Inflammatory macrophage treated with lipopolysaccharide for 4 hours (primary cell): ENCODE measurements around the gene KLHL34.

Source experiments
- DNase-seq: peaks from one replicate; pipeline ENCODE4 v3.0.0-alpha.2; 2020

KLHL34 gene, protein sequence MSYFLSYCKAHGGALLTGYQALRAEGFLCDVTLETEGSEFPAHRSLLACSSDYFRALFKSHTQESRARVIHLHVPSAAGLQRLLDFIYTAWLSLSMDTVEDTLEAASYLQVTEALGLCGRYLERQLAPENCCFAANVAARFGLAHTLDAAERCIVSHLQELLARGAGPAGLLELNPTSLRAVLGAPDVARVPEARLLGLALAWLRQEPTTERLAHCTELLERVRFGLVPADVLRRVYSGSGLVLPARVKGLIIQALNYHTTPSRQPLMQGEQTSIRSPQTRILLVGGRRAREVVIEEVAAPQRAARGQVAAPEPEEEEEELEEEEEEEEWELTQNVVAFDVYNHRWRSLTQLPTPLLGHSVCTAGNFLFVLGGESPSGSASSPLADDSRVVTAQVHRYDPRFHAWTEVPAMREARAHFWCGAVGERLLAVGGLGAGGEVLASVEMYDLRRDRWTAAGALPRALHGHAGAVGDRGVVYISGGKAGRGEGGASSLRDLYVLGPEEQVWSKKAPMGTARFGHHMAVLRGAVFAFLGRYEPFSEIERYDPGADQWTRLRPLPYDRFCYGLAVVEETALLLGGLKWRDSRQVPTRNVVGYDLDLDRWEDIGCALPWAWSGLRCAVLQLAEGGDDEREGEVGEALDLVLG

DNA sequence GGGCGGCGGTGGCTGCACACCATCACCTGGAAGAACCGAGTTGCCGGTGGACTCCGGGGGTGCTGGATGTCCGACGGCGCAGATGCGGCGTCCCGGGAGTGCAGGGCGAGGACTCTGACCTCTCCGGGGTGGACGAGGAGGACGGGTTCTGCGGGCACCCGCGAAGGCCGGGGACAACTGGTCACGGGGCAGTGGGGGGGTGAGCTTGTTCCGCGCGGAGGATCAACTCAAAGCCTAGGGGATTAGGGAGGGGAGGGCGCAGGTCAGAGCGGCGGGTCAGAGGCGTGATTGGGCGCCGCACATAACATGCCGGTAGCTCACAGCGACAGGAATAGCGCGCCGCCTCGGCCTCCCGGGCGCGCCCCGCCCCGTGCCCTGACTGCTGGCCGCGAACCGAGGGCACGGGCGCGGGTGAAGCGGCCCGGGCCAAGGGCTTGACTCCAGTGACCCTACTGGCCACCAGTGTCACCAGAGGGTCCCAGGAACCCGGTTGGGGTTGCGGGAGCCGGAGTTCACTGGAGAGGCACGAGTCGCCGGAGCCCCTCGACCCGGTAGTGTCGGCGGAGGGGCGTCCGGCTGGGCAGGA, at the start of gene KLHL34:
KLHL34 (minus strand) TSS at position 179 of the 586 bp plus-strand sequence. CDS start 542 bp downstream, outside the sequence.
- DNase-seq: no peak

DNA sequence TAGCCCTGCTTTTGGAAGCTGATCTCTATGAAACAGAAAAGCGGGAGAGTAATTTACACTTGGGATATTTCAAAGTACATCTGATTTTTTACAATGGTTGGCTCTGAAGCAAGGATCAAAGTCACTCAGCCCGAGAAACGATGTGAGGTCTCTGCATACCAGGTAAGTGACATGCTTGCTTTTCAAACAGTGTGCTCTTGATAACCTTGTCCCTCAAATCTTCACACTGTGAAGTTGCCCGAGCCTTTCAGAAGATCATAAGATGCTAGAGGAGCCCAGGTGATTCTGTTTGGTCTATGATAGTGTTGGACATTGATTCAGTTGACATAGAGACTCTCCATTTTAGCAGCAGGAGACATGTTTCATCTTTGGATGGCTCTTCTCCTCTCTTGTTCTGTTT, 47.1 kb upstream of the KLHL34 start:
- DNase-seq: no peak

DNA sequence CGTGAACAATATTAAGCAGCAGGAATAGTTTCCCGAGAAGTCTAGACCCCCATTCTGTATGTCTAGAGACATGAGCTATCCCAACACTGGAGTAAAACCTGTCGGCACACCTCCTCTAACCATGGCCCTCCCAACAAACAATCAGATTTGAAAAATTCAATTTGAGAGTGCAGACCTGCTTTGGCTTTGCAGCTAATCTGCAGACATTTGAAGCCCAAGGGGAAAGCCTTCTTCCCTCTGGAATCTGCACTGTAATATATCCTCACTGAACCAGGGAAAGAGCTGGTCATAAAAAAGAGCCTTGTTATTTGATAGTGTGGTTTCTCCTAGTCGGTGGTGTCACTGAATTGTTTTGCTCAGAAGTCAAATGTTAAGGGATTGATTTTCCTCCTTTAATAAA, 44.6 kb upstream of the KLHL34 start:
- no peak for DNase-seq

DNA sequence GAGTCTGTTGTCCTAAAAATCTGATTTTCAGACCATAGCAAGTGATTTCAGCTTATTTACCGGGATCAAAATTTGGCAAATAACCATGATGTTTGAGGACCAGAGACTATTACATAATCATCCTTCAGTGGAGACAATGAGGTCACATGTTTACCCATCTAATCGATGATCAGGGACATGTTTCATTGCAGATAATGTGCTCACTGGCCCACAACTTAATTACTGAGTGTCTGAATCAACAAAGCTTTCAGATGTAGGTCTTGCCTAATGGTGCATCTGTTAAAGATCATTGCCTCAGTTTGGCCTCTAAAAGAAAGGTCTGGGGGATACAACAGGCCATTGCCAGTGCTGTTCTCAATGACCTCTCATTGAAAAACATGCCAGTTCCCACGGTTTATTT, 42.8 kb upstream of the KLHL34 start:
- DNase-seq: no peak

DNA sequence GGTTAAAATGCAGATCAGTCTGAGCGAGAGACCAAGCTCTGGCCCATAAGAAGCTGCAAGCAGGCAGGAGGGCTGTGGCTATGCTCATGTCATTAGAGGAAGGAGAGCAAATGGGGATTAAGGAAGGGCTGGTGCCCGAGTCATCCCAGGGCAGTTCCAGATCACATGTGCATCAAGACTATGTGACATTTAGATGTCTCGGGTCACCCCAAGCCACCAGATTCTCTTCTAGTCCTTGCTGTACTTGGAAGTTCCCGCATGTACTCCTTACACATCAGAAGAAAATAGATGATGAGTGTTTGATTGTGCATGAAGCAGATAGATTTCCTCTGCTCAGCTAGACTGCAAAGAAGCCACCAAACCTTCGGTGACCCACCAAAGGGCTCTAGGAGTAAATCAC, 42.1 kb upstream of the KLHL34 start:
- peak; percentile 42 for DNase-seq

DNA sequence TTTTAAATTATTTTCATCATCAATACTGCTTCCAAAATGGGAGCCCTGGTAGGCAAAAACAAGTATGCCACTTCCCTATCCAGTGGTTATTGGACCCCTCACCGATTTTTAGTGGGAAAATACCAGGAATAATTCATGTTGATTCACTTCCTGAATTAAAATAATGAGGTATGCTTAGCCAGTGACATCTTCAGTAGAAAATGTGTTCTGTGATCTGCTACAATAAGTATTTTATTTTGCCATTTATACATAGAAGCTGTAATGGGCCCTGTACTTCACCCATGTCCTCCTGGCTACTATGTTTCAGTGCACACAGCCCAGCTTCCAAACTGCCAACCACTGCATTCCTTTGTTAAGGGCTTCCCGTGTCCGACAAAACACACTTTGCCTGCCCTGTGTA, 41.0 kb upstream of the KLHL34 start:
- no peak for DNase-seq

DNA sequence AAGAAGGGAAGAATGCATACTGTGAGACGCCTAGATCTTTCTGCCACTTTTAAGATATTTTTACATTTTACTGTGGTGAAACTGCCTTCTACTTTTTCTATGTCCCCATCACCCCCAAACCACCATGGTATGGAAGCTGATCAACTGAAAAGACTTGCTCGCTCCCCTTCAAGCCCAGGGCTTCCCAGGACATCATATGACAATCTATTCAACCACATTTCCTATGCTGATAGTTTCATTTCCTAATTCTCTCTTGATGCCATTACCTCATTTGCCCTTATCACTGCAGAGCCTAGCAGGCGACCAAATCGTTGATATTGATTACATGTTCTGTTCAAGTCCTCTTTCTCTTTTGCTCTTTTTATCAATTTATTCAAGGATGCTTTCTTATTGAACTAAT, 40.1 kb upstream of the KLHL34 start:
- peak; percentile 63 for DNase-seq

DNA sequence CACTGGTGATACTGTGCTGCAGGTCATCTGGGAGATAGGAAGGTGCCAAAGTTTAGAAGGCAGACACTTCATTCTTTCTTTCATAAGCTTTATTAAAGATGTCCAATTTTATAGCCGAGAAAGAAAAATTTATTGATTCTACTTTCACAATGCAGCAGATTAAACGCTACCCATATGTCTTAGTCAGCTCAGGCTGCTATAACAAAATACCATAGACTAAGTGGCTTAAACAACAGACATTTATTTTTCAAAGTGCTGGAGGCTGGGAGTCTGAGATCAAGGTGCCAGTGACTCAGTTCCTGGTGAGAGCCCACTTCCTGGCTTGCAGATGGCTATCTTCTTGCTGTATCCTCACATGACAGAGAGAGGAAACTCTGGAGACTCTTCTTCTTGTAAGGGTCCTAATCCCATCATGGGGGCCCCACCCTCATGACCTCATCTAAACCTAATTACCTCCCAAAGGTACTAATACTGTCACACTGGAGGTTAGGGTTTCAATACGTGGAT, 33.4 kb upstream of the KLHL34 start:
- no peak for DNase-seq

DNA sequence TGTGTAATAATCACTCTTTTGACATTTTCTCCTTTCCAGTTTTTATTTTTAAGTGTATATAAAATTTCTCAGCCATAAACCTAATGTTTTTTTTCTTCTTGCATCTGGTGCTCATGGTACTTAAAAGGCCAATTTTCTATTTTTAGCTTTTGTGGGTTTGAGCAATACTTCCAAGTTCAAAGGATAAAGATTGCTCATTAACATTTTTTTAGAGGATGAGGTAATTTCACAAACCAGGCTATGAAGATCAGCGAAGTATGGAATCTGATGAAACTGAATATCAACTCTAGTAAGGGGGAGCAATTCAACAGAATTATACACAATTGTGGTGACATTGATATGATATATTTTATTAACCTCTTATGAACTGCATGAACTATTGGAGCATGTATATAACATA, 25.8 kb upstream of the KLHL34 start:
- DNase-seq: no peak

DNA sequence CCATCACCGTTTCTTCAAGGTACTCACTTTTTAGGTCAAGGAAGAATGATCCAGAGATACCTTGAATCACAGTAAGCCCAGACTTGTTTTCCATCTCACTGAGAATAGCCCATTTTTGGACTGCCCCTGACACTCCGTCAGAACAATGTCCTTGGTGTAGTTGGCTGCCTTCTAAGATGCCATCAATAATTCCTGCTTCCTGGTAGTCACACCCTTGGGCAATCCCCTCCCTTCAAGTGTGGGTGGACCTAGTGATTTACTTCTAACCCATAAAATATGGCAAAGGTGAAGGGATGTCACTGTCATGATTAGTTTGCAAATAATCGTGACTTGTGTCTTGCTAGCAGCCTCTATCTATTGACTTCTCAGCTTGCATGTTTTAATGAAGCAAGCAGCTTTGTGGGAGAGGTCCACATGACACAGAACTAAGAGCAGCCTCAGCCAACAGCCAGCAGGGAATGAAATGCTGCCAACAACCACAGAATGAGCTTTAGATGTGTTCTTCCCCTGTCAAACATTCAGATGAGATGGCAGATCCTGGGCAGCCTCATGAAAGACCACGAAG, 20.0 kb upstream of the KLHL34 start:
- no peak for DNase-seq

DNA sequence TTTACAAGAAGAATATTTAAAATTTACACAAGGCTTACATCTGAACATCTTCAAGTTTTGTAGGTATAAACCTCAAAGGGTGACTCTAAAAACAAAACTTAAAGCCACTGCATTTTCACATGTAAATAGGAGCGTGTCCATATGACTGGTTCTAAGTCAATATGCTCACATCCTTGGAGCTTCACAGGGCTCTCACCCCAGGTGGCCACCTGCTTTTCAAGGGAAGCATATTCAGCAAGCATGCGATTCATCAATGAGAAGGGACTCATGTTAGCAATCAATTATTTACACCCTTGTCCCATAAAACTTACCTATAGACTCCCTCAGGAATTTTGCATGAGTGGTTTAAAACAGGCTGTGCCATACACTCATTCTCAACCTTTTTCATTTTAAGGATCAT, 17.8 kb upstream of the KLHL34 start:
- DNase-seq: no peak

DNA sequence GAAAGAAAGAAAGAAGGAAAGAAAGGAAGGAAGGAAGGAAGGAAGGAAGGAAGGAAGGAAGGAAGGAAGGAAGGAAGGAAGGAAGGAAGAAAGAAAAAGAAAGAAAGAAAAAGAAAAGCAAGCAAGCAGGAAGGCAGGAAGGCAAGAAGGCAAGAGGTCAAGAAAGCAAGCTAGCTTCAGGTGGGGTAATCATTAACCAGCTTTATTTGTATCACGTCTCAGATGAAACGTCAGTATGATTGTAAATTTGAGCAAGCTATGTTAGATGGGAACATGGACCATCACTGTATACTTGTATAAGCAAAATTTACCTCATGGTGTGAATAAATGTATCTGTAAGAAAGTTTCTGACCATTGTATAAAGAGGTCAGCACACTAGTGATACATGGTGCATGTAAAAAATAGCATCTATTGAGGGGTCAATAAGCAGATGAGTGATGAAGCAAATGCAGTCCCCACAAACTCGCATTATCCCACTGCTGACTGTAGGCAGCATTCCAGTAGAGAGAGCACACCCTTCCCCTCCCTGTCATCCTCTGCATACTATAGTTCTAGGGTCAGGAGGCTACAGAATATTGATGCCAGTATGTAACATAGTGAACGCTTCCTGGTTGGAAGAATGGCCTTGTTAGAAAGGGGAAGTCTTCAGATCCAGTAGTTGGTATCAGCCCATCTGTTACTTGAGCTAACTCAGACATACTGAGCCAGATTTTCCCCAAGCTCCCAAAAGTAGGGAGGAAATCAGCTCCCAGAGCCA, 16.5 kb upstream of the KLHL34 start:
- no peak for DNase-seq

DNA sequence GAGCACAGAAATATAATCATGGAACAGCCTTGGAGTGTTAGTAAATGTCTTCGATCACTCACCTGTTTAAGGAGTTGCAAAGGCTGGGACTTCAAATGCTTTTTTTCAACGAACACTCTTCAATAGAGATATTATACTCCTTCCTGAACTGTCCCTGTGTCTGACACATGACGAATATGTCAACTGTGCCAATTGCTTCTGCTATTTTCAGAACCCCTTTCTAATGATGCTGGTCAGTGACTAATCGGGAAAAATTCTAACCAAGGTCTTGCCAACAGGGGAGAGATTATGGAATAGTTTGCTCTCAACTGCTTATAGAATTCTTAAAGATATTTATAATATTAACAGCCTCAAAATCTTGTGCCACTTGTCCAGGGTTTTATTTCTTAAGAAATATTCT, 8.5 kb upstream of the KLHL34 start:
- DNase-seq: no peak

DNA sequence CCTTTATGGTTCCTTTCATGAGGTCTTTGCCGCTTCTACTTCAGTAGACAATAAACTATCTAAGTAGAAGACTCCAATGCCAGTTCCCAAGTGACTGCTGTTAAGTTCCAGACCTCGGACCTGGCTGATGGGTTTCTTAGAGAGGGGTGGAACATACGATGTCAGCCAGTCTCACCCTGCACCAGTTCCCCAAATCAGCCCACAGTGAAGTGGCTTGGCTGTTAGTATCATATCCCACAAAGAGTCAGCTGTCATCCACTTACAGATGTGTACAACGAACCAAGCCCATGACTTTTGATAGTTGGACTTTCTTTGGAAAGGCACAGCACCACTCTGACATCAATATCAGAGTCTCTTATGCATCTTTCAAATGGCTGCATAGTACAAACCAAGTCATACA, 8.1 kb upstream of the KLHL34 start:
- DNase-seq: no peak

DNA sequence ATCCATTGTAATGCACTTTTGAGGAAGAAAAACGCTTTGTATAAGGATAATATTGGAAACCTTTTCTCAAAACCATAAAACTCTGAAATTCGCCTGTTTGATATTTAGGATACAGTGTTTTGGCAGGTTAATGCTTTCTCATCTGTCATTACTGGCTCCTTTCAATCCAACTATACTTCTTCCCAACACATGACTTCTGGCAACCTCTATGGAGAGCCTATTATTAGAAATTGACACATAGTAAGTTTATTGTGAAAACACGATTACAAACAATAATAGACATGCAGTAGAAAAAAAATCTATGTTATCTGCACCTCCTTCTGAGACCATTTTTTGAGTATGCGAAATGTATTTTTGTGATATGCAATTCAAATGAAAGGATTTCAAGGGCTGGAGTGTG, 4.6 kb upstream of the KLHL34 start:
- DNase-seq: no peak

DNA sequence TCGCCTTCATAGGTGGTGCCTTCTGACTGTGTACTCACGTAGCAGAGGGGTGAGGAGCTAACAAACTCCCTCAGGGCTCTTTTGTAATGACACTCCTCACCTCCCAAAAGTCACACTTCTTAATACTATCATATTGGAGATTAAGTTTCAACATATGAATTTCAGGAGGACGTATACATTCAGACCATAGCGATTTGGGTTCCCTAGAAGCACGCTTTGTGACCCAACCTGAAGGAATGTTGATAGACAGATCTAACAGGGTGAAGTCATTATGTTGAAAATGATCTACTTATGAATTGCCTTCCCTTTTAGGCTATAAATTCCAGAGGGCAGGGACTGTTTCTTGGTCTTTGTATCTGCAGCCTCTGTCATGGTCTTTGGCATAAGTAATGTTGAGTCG, 3.2 kb upstream of the KLHL34 start:
- no peak for DNase-seq

DNA sequence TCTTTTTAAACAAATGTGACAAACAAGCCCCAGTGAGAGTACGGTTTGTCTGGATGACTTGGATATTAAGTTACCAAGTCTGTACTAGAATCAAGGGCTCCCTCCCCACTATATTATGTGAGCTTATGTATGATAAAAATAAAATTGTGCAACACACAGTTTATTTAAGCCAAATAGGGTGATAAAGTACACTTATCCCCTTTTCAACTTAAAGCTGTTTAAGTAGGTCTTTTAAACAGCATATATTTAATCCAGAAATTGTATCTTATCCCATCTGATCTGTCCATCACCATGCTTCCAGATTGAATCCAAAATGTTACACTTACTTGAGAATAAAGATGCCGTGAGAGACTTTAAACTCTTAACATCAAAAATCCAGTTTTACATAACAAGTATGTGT, 2.0 kb upstream of the KLHL34 start:
- no peak for DNase-seq

DNA sequence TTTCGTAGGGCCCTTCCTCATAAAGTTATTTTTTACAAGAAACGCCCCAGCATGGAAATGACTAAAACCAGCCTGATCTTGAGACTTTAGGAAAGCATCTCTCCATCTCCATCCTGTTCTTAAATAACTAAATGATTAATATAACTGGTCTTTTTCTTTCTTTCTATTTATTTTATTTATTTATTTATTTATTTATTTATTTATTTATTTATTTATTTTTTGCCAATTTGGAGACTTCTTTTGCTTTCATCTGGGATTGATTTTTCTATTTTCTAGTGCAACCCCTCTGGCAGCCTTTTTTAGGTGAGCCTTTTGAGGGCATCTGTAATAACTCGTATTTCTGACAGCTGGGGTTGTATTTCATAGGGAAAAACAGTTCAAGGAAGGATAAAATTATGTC, 1.2 kb upstream of the KLHL34 start:
- DNase-seq: no peak

DNA sequence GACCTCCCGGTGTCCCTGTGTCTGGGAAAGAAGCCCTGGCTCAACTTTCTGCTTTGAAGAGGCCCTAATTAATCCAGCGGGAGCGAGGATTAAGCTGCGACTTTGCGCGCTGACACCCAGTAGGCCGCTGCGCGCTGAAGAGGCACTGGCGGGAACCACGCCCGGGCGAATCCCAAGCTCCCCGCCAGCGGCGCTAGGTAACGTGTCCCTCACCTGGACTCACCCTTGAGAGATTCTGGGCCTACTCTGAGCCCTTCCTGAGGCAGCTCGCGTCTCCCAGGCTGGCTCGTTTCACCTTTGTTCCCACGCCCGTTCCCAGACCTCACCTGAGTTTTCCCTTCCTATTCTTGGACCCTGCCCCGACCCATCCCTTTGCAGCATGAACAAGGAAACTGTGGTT, 616 bp upstream of the KLHL34 start:
- DNase-seq: no peak

DNA sequence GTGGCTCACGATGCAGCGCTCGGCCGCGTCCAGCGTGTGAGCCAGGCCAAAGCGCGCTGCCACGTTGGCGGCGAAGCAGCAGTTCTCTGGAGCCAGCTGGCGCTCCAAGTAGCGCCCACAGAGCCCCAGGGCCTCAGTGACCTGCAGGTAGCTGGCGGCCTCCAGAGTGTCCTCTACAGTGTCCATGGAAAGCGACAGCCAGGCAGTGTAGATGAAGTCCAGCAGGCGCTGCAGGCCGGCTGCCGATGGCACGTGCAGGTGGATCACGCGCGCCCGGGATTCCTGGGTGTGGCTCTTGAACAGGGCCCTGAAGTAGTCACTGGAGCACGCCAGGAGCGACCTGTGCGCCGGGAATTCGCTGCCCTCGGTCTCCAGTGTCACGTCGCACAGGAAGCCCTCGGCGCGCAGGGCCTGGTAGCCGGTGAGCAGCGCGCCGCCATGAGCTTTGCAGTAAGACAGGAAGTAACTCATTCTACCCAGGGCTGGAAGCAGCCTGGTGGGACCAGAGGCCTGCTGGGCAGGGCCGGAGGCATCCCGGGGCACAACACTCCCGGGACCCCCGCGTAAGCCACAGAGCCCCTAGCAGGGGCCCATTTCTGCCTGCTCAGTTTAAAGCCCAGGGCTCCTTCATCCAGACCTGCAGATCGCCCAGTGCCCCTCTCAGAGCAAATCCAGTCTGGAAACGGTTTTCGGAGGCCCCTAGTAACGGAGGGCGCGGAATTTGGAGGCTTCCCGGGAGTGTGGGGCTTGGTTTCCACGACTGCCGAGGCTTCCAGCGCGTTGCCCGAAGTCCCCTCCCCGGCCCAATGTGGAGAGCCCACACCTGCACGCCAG, 595 bp downstream of the KLHL34 start:
- DNase-seq: no peak

DNA sequence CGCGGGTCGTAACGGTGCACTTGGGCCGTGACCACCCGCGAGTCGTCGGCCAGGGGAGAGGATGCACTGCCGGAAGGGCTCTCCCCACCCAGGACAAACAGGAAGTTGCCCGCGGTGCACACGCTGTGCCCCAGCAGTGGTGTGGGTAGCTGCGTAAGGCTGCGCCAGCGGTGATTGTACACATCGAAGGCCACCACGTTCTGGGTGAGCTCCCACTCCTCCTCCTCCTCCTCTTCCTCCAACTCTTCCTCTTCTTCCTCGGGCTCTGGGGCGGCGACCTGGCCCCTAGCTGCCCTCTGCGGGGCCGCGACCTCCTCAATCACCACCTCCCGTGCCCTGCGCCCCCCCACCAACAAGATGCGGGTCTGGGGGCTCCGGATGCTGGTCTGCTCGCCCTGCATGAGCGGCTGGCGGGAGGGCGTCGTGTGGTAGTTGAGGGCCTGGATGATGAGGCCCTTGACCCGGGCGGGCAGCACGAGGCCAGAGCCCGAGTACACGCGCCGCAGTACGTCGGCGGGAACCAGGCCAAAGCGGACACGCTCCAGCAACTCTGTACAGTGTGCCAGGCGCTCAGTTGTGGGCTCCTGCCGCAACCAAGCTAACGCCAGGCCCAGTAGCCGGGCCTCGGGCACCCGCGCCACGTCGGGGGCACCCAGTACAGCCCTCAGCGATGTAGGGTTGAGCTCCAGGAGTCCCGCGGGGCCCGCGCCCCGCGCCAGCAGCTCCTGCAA, 1.4 kb downstream of the KLHL34 start:
- no peak for DNase-seq
